ENCODE data around the gene TDRKH. TPM values are rescaled to one million over a fixed set of nuclear protein-coding genes. Genes with fewer than 3 reads are reported as not detected.
A peak's percentile ranks its signal among the peaks of the same experiment; 100 is the strongest.

Gene TDRKH
- total RNA-seq, 5 donors from 2014 or later (not counting 1 experiment from before 2014, with no cell fraction given) = 9.6 to 26.3 (median 22.1) TPM

DNA sequence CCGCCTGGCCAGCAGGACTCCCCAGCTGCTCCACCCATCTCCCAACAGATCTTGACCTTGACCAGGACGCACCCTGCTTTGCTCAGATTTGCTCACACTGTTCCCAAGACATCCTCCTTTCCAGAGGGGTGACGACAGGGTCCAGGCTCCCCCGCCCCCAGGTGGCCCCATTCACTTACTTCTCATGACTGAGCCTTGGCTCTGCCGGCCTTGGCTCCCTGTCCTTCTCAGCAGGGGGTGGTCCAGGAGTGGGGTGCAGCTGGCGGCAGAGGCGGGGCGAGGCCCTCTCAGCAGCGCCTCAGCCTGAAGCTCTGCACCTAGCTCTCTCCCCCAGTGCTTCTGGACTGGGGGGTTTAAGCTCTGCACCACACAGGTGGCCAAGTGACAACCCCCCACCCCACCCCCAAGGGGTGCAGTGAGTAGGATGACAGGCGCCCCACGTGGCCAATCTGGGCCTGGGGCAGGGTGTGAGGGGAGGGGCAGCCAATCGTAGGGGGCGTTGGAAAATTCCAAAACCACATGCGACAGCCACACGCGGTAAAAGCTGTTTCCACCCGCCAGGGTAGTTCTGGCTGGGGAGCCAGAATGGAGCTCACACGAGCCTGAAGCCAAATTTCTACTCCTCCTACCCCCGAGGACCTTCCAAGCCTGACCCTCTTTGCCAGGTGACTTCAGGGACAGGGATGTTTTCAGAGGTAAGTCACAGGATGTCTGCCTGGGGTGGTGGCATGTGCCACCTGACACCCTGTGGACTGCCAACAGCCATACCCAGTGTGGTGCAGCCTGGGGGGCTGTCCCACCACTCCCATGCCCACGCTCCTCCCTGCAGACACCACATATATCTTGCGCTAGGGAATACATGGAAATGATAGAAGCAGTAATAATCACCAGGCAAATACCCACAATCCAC lies 35.7 kb upstream of the TDRKH start:
- 49% methylated on average over 7 of the region's 21 CpGs for WGBS (ENCODE audit: insufficient coverage)
- peak overlapping the region; percentile 87 to 91 for H3K27ac Mint-ChIP-seq
- Histone ChIP-seq H3K27me3 (replicated peaks in 1 of 2; ENCODE audit: control insufficient read depth in 2 of 2, extremely low read depth in 1 of 2, insufficient read depth in 2 of 2, low read length in 1 of 2) (no peaks in the 10 kb centered on the region), H3K4me1 (ENCODE audit: control insufficient read depth in 1 of 2, extremely low read depth in 1 of 2, insufficient read depth in 2 of 2, low read length in 2 of 2) (peaks cover 31 to 70% of the 10 kb centered on the region in 2 experiments), H3K4me3 (ENCODE audit: control insufficient read depth in 1 of 2, extremely low read depth in 1 of 2, low read length in 1 of 2) (peak overlapping the region in 1 of 2 donors; percentile 39), H3K9me3 (no peaks in the 10 kb centered on the region), H3K36me3 (ENCODE audit: control insufficient read depth in 2 of 2, extremely low read depth in 1 of 2, insufficient read depth in 1 of 2, low read length in 1 of 2) (no peaks in the 10 kb centered on the region), H3K27ac (ENCODE audit: low read length) (peak overlapping the region; percentile 48)
- H3K36me3 Mint-ChIP-seq = no peaks in the 10 kb centered on the region
- DNase-seq (peak in 2 of 35 experiments; percentile 34 to 38), ATAC-seq (replicated peaks in 1 of 4) (peak in 1 of 4 experiments; percentile 17)
- peak overlapping the region; percentile 60 to 77 (median 73) for H3K4me3 Mint-ChIP-seq
- ChIA-PET POLR2A (no interaction called here), CTCF (interaction anchor here in 1 of 2 donors (1.1 kb wide), 1 partner anchor 22 kb away, joined by 3 read pairs; no protein-coding TSS in a partner anchor)
- H3K9me3 Mint-ChIP-seq = no peaks in the 10 kb centered on the region
- no peaks in the 10 kb centered on the region for H3K27me3 Mint-ChIP-seq
- H3K4me1 Mint-ChIP-seq = peaks cover 61 to 85% (median 68%) of the 10 kb centered on the region in 3 donors

DNA sequence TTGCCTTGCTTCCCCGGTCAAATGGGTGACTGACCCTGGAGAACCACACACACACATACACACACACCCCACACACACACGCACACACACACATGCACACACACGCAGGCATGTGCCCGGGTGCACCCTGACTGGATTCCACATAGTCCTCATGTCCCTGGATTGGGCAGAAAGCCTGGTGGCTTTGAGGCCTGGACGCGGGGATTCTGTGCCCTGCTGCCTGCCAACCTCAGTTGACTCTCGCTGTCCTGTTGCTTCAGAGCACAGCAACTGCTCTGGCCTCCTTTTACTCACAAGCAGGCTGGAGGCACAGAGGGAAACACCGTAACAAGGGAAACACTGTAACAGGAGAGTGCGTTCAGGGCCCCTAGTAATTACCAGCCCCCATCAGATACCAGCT lies 34.9 kb upstream of the TDRKH start:
- Histone ChIP-seq H3K27ac (ENCODE audit: low read length) (no peak overlapping the region), H3K27me3 (replicated peaks in 1 of 2; ENCODE audit: control insufficient read depth in 2 of 2, extremely low read depth in 1 of 2, insufficient read depth in 2 of 2, low read length in 1 of 2) (no peaks in the 10 kb centered on the region), H3K4me3 (ENCODE audit: control insufficient read depth in 1 of 2, extremely low read depth in 1 of 2, low read length in 1 of 2) (peak overlapping the region in 1 of 2 donors; percentile 39), H3K4me1 (ENCODE audit: control insufficient read depth in 1 of 2, extremely low read depth in 1 of 2, insufficient read depth in 2 of 2, low read length in 2 of 2) (peaks cover 31 to 70% of the 10 kb centered on the region in 2 experiments), H3K9me3 (no peaks in the 10 kb centered on the region), H3K36me3 (ENCODE audit: control insufficient read depth in 2 of 2, extremely low read depth in 1 of 2, insufficient read depth in 1 of 2, low read length in 1 of 2) (no peaks in the 10 kb centered on the region)
- ChIA-PET CTCF (no interaction called here), POLR2A (no interaction called here)
- DNase-seq (no peak), ATAC-seq (replicated peaks in 1 of 4) (no peak)
- Mint-ChIP-seq H3K36me3 (no peaks in the 10 kb centered on the region), H3K4me3 (peak overlapping the region; percentile 60 to 77 (median 73)), H3K27me3 (no peaks in the 10 kb centered on the region), H3K27ac (peak overlapping the region; percentile 83), H3K4me1 (peaks cover 63 to 86% (median 68%) of the 10 kb centered on the region in 3 donors), H3K9me3 (no peaks in the 10 kb centered on the region)
- WGBS (ENCODE audit: insufficient coverage) = 81% methylated on average over 6 of the region's 9 CpGs

DNA sequence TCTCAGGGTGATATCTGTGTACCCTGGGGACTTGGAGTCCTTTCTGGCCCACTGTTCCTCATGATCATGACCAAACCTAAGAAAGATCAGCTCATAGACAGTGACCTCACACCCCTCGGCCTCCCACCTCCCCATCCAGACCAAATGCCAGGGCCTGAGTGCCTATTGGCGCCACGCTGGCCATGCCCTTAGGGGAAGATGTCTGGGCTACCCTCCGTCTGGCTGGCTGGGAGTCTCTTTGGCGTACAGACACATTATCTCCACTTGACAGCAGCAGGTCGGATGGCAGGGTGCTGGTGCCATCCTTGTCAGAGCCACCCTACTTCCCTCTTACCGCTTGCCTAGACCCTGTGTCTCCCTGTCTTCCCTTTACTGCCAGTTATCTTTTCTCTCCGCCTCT lies 32.9 kb upstream of the TDRKH start:
- peaks cover 51 to 85% (median 55%) of the 10 kb centered on the region in 3 donors for H3K4me1 Mint-ChIP-seq
- CTCF ChIA-PET = interaction anchor here in 1 of 2 donors (0.6 to 1.1 kb wide), 2 partner anchors 18 to 33 kb away, joined by 3 read pairs; partner anchors contain the start of gene TDRKH
- H3K27ac Mint-ChIP-seq = peak overlapping the region; percentile 83
- H3K4me3 ChIP-seq (ENCODE audit: control insufficient read depth in 1 of 2, extremely low read depth in 1 of 2, low read length in 1 of 2) = peak overlapping the region in 1 of 2 donors; percentile 39
- WGBS (ENCODE audit: insufficient coverage) = 77% methylated on average over 7 of the region's 8 CpGs
- H3K27me3 ChIP-seq (replicated peaks in 1 of 2; ENCODE audit: control insufficient read depth in 2 of 2, extremely low read depth in 1 of 2, insufficient read depth in 2 of 2, low read length in 1 of 2) = no peaks in the 10 kb centered on the region
- no peaks in the 10 kb centered on the region for H3K9me3 Mint-ChIP-seq
- DNase-seq = no peak
- H3K27ac ChIP-seq (ENCODE audit: low read length) = peak overlapping the region; percentile 62
- ATAC-seq (replicated peaks in 1 of 4) = no peak
- H3K36me3 Mint-ChIP-seq = no peaks in the 10 kb centered on the region
- no peaks in the 10 kb centered on the region for H3K9me3 ChIP-seq
- peak overlapping the region; percentile 44 to 73 (median 46) for H3K4me3 Mint-ChIP-seq
- H3K4me1 ChIP-seq (ENCODE audit: control insufficient read depth in 1 of 2, extremely low read depth in 1 of 2, insufficient read depth in 2 of 2, low read length in 2 of 2) = peaks cover 22 to 68% of the 10 kb centered on the region in 2 experiments
- H3K27me3 Mint-ChIP-seq = no peaks in the 10 kb centered on the region
- POLR2A ChIA-PET = no interaction called here
- H3K36me3 ChIP-seq (ENCODE audit: control insufficient read depth in 2 of 2, extremely low read depth in 1 of 2, insufficient read depth in 1 of 2, low read length in 1 of 2) = no peaks in the 10 kb centered on the region

DNA sequence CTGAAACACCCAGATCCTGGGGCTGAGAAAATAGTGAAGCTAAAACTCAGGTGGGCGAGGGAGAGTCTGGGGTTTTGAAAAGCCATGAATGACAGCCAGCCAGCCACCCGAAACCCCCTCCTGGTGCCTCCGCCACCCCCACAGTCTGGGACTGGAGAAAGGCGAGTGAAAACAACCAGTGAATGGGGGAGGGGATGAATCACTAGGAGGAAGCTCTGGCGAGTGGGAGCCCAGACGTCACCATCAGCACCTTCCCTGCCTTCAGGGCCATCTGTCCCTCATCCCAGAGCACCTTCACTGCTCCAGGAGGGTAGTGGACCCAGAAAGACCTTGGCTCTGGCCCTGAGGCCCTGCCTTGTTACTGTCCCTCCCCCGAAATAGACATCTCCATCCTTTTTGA lies 32.1 kb upstream of the TDRKH start:
- Mint-ChIP-seq H3K27me3 (no peaks in the 10 kb centered on the region), H3K9me3 (no peaks in the 10 kb centered on the region), H3K36me3 (no peaks in the 10 kb centered on the region), H3K4me3 (peak overlapping the region; percentile 44 to 73 (median 46)), H3K27ac (peak overlapping the region; percentile 83), H3K4me1 (peaks cover 43 to 85% (median 53%) of the 10 kb centered on the region in 3 donors)
- WGBS (ENCODE audit: insufficient coverage) = 80% methylated on average over 1 of the region's 7 CpGs
- POLR2A ChIA-PET = interaction anchor here in 1 of 2 donors (0.5 kb wide), 1 partner anchor 8 kb away, joined by 4 read pairs; no protein-coding TSS in a partner anchor
- peak in 1 of 4 experiments; percentile 45 for ATAC-seq (replicated peaks in 1 of 4)
- CTCF ChIA-PET = interaction anchor here in 1 of 2 donors (1.0 to 1.3 kb wide), 3 partner anchors 8 to 33 kb away, joined by 3 to 4 read pairs (median 3); partner anchors contain the start of gene TDRKH
- H3K9me3 ChIP-seq = no peaks in the 10 kb centered on the region
- DNase-seq = peak in 1 of 35 experiments; percentile 36
- peaks cover 14 to 68% of the 10 kb centered on the region in 2 experiments for H3K4me1 ChIP-seq (ENCODE audit: control insufficient read depth in 1 of 2, extremely low read depth in 1 of 2, insufficient read depth in 2 of 2, low read length in 2 of 2)
- H3K4me3 ChIP-seq (ENCODE audit: control insufficient read depth in 1 of 2, extremely low read depth in 1 of 2, low read length in 1 of 2) = peak overlapping the region in 1 of 2 donors; percentile 39
- no peaks in the 10 kb centered on the region for H3K36me3 ChIP-seq (ENCODE audit: control insufficient read depth in 2 of 2, extremely low read depth in 1 of 2, insufficient read depth in 1 of 2, low read length in 1 of 2)
- H3K27ac ChIP-seq (ENCODE audit: low read length) = peak overlapping the region; percentile 62
- H3K27me3 ChIP-seq (replicated peaks in 1 of 2; ENCODE audit: control insufficient read depth in 2 of 2, extremely low read depth in 1 of 2, insufficient read depth in 2 of 2, low read length in 1 of 2) = no peaks in the 10 kb centered on the region

DNA sequence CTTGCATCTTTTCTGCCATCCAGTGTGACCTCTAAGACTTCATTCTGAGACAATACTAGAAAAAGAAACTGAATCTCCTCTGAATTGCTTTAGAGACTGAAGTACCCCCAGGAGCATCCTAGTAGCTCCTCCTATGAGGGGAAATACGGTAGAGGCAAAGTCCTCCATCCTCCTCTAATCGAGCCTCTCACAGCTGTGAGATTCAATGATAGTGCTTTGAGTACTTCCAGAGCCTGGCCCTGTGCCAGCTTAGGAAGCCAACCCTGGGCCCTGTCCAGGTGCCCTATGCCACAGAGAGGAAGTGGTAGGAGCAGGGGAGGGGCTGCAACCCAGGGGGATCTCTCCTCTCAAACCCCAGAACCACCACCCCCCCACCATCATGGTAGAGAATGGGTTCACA lies 30.6 kb upstream of the TDRKH start:
- H3K27me3 ChIP-seq (replicated peaks in 1 of 2; ENCODE audit: control insufficient read depth in 2 of 2, extremely low read depth in 1 of 2, insufficient read depth in 2 of 2, low read length in 1 of 2) = no peaks in the 10 kb centered on the region
- Mint-ChIP-seq H3K4me3 (no peak overlapping the region), H3K27me3 (no peaks in the 10 kb centered on the region), H3K9me3 (no peaks in the 10 kb centered on the region), H3K27ac (peak overlapping the region; percentile 74 to 83), H3K36me3 (no peaks in the 10 kb centered on the region), H3K4me1 (peaks cover 44 to 88% (median 64%) of the 10 kb centered on the region in 3 donors)
- no peaks in the 10 kb centered on the region for H3K9me3 ChIP-seq
- DNase-seq = peak in 5 of 35 experiments; percentile 20 to 37 (median 33)
- no peaks in the 10 kb centered on the region for H3K36me3 ChIP-seq (ENCODE audit: control insufficient read depth in 2 of 2, extremely low read depth in 1 of 2, insufficient read depth in 1 of 2, low read length in 1 of 2)
- peak in 2 of 4 experiments; percentile 22 to 48 for ATAC-seq (replicated peaks in 1 of 4)
- WGBS (ENCODE audit: insufficient coverage) = no CpG with 5 or more reads among the region's 2 CpGs
- H3K4me3 ChIP-seq (ENCODE audit: control insufficient read depth in 1 of 2, extremely low read depth in 1 of 2, low read length in 1 of 2) = no peak overlapping the region
- CTCF ChIA-PET = no interaction called here
- peak overlapping the region; percentile 69 for H3K27ac ChIP-seq (ENCODE audit: low read length)
- POLR2A ChIA-PET = interaction anchor here in 1 of 2 donors (0.6 kb wide), 1 partner anchor 1471 kb away, joined by 5 read pairs; no protein-coding TSS in a partner anchor
- peaks cover 12 to 71% of the 10 kb centered on the region in 2 experiments for H3K4me1 ChIP-seq (ENCODE audit: control insufficient read depth in 1 of 2, extremely low read depth in 1 of 2, insufficient read depth in 2 of 2, low read length in 2 of 2)

DNA sequence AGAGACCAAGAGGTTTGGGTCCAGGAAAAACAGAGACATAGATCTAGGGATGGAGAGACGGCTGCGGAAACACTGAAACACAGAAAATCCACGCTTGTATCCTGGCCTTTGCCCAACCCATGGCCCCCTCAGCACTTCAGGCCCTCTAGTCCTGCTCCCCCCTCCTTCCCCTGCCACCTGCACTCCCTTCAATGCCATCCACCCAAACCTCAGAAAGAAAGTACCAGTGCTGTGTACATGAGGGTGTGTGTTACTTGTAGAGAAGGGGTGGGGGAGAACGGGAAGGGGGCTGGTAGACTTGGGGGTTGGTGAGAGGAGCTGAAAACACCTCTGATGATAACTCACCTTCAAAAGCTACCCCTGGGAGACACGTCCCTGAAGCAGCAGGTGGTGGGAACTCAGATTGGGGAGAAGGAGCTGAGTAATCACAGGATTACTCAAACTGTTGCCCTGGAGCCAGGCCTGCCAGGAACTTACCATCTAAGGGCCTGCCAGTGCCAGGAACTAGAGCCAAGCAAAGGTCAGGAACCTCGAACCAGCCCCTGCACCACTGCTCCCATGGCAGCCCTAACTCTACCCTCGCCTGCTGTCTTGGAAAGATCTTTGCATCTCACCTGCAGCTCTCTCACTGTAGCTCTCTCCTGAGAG lies 29.8 kb upstream of the TDRKH start:
- H3K4me1 Mint-ChIP-seq = peaks cover 45 to 89% (median 70%) of the 10 kb centered on the region in 3 donors
- no peaks in the 10 kb centered on the region for H3K27me3 Mint-ChIP-seq
- WGBS (ENCODE audit: insufficient coverage) = 64% methylated on average over 5 of the region's 7 CpGs
- no peaks in the 10 kb centered on the region for H3K36me3 Mint-ChIP-seq
- H3K27ac Mint-ChIP-seq = peak overlapping the region; percentile 74 to 83
- ChIA-PET CTCF (no interaction called here), POLR2A (no interaction called here)
- DNase-seq (no peak), ATAC-seq (replicated peaks in 1 of 4) (no peak)
- H3K9me3 Mint-ChIP-seq = no peaks in the 10 kb centered on the region
- H3K27ac ChIP-seq (ENCODE audit: low read length) = peak overlapping the region; percentile 69
- no peaks in the 10 kb centered on the region for H3K36me3 ChIP-seq (ENCODE audit: control insufficient read depth in 2 of 2, extremely low read depth in 1 of 2, insufficient read depth in 1 of 2, low read length in 1 of 2)
- H3K4me3 ChIP-seq (ENCODE audit: control insufficient read depth in 1 of 2, extremely low read depth in 1 of 2, low read length in 1 of 2) = no peak overlapping the region
- no peaks in the 10 kb centered on the region for H3K27me3 ChIP-seq (replicated peaks in 1 of 2; ENCODE audit: control insufficient read depth in 2 of 2, extremely low read depth in 1 of 2, insufficient read depth in 2 of 2, low read length in 1 of 2)
- no peak overlapping the region for H3K4me3 Mint-ChIP-seq
- H3K4me1 ChIP-seq (ENCODE audit: control insufficient read depth in 1 of 2, extremely low read depth in 1 of 2, insufficient read depth in 2 of 2, low read length in 2 of 2) = peaks cover 18 to 75% of the 10 kb centered on the region in 2 experiments
- no peaks in the 10 kb centered on the region for H3K9me3 ChIP-seq
